DOHH2 (cell line): ENCODE results near the gene TMEM256.
A peak's percentile ranks its signal among the peaks of the same experiment; 100 is the strongest.

Experiments
- H3F3A ChIP-seq: fragments of 200-600 bp; sonication (generic), shearing (Covaris generic); 2 replicates; pipeline ENCODE4 v1.6.0; 2016; ENCODE audit warnings: antibody characterized with exemption, mild to moderate bottlenecking; ENCODE audit not compliant: control insufficient read depth, insufficient read depth
- H3K27ac ChIP-seq: fragments of 200-600 bp; sonication (generic); 2 replicates; pipeline ENCODE4 v1.5.1; 2014; ENCODE audit warnings: low read depth, mild to moderate bottlenecking, low read length, moderate library complexity
- H3K27me3 ChIP-seq: fragments of 200-600 bp; sonication (generic); 2 replicates; pipeline ENCODE4 v1.6.1; 2014; ENCODE audit warnings: mild to moderate bottlenecking, low read length, mixed read lengths; ENCODE audit not compliant: control insufficient read depth
- H3K36me3 ChIP-seq: fragments of 200-600 bp; sonication (generic); 2 replicates; pipeline ENCODE4 v1.6.1; 2014; ENCODE audit warnings: mild to moderate bottlenecking, low read length, moderate library complexity, mixed read lengths; ENCODE audit not compliant: control insufficient read depth
- H3K4me1 ChIP-seq: fragments of 200-600 bp; sonication (generic); 2 replicates; pipeline ENCODE4 v1.6.1; 2014; ENCODE audit warnings: mild to moderate bottlenecking, low read length, mixed read lengths; ENCODE audit not compliant: control insufficient read depth
- H3K4me2 ChIP-seq: fragments of 200-600 bp; sonication (generic); 2 replicates; pipeline ENCODE4 v1.6.0; 2014; ENCODE audit warnings: mild to moderate bottlenecking, low read length, moderate library complexity
- H3K4me3 ChIP-seq: fragments of 200-600 bp; sonication (generic); 2 replicates; pipeline ENCODE4 v1.5.1; 2014; ENCODE audit warnings: mild to moderate bottlenecking, low read length, mixed read lengths
- H3K79me2 ChIP-seq: fragments of 200-600 bp; sonication (generic); 2 replicates; pipeline ENCODE4 v1.6.1; 2014; ENCODE audit warnings: mild to moderate bottlenecking, low read length, mixed read lengths; ENCODE audit not compliant: control insufficient read depth
- H3K9me2 ChIP-seq: fragments of 200-600 bp; sonication (generic); replicated peaks from 2 replicates; pipeline ENCODE4 v1.6.1; 2014; ENCODE audit warnings: mild to moderate bottlenecking, low read length, mixed read lengths; ENCODE audit not compliant: control insufficient read depth
- H3K9me3 ChIP-seq: fragments of 200-600 bp; sonication (generic); 2 replicates; pipeline ENCODE4 v1.6.1; 2014; ENCODE audit warnings: antibody characterized with exemption, low read length, mixed read lengths; ENCODE audit not compliant: control insufficient read depth, insufficient read depth
- H4K20me1 ChIP-seq: fragments of 200-600 bp; sonication (generic); 2 replicates; pipeline ENCODE4 v1.6.0; 2014; ENCODE audit warnings: low read depth, mild to moderate bottlenecking, antibody characterized with exemption, low read length, moderate library complexity; ENCODE audit not compliant: control insufficient read depth, insufficient read depth
- EZH2phosphoT487 ChIP-seq: fragments of 200-600 bp; sonication (generic); IDR thresholded peaks from 2 replicates; pipeline ENCODE4 v1.6.1; 2017; ENCODE audit warnings: borderline replicate concordance, mild to moderate bottlenecking, antibody characterized with exemption, low read length, moderate library complexity, mixed read lengths
- TF ChIP-seq, protein P1 (sequence below): fragments of 200-600 bp; sonication (generic); IDR thresholded peaks from one replicate; pipeline ENCODE4 v1.5.1; 2014; ENCODE audit warnings: antibody characterized with exemption, mild to moderate bottlenecking, low read depth, low read length; ENCODE audit not compliant: poor library complexity, severe bottlenecking

Gene TMEM256

DNA sequence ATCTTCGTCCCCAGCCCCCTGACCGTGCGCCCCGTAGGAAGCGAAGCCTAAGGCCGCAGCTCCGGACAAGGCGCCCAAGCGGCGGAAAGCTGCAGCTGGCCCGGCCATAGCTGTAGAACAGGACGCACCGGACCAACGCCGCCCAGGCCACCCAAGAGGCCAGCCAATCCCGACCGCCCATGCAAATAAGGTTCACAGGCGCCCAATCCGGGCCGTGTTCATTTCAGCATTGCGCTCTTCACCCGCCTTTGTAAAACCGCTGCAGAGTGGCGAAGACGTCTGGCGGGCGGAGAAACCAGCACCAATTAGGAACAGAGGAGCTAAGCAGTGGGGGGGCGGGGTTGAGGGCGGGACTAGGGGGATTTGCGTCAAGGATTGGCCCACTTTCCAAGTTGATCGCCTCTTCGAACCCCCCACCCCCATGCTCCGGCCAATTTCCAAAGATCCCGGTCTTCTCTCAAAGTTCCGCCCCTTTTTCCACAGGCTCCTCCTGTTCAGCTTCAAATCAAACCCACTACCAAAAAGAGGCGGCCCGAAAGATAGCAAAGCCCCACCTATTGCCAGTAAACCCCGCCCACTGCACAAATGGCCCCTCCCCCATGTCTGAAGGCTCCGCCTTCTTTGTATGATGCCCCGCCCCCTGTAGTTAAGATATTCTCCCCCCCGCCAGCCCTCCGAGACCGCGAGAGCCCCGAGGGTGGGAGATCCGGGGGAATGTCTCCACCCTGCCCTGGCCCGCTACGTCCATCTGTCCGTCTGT, at the start of gene TMEM256:
TMEM256 (minus strand) TSS at position 121 of the 760 bp plus-strand sequence; CDS start at position 108, 13 bp downstream.
- Histone ChIP-seq H3K27ac (peak within 1 kb of the TSS; percentile 39; the same call in 1 of the 2 replicates), H3K4me2 (peak within 1 kb of the TSS; percentile 89), H3K9me2 (no peaks in the 10 kb centered on the region), H4K20me1 (no peaks in the 10 kb centered on the region), H3K4me3 (peak within 1 kb of the TSS; percentile 73), H3K36me3 (peaks cover 4% of the 10 kb centered on the region; the same call in 1 of the 2 replicates), H3K9me3 (no peaks in the 10 kb centered on the region), H3K4me1 (peaks cover 11% of the 10 kb centered on the region), H3K27me3 (no peaks in the 10 kb centered on the region), H3F3A (peaks cover 5% of the 10 kb centered on the region; the same call in 1 of the 2 replicates), H3K79me2 (peaks cover 9% of the 10 kb centered on the region)
- TF ChIP-seq, protein P1, sequence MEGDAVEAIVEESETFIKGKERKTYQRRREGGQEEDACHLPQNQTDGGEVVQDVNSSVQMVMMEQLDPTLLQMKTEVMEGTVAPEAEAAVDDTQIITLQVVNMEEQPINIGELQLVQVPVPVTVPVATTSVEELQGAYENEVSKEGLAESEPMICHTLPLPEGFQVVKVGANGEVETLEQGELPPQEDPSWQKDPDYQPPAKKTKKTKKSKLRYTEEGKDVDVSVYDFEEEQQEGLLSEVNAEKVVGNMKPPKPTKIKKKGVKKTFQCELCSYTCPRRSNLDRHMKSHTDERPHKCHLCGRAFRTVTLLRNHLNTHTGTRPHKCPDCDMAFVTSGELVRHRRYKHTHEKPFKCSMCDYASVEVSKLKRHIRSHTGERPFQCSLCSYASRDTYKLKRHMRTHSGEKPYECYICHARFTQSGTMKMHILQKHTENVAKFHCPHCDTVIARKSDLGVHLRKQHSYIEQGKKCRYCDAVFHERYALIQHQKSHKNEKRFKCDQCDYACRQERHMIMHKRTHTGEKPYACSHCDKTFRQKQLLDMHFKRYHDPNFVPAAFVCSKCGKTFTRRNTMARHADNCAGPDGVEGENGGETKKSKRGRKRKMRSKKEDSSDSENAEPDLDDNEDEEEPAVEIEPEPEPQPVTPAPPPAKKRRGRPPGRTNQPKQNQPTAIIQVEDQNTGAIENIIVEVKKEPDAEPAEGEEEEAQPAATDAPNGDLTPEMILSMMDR = no peak
- TF ChIP-seq EZH2phosphoT487 = no peak

DNA sequence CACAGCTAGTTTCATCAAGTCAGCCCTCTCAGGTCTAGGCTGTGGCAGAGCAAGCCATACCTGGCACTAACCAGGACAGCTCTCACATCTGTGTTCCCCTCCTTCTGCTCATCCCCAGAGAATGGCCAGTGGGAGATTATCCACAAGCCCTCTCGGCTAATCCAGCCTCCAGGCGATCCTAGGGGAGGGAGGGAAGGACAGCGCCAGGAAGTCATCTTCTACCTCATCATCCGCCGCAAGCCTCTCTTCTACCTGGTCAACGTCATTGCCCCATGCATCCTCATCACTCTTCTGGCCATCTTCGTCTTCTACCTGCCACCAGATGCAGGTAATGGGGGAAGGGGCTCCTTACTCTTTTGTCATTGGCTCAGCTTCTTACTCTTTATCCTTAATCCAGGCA, 44.6 kb upstream of the TMEM256 start:
- no peaks in the 10 kb centered on the region; the same call in 1 of the 2 replicates for H4K20me1 ChIP-seq
- no peaks in the 10 kb centered on the region for H3K36me3 ChIP-seq
- H3K4me1 ChIP-seq = peaks cover 14% of the 10 kb centered on the region
- no peaks in the 10 kb centered on the region for H3K9me3 ChIP-seq
- H3K4me2 ChIP-seq = no peak overlapping the region
- H3K9me2 ChIP-seq = no peaks in the 10 kb centered on the region
- H3K4me3 ChIP-seq = no peak overlapping the region
- TF ChIP-seq EZH2phosphoT487 = no peak
- TF ChIP-seq, protein P1 = no peak
- no peak overlapping the region for H3K27ac ChIP-seq
- no peaks in the 10 kb centered on the region for H3F3A ChIP-seq
- peaks cover 31% of the 10 kb centered on the region for H3K27me3 ChIP-seq
- no peaks in the 10 kb centered on the region for H3K79me2 ChIP-seq

DNA sequence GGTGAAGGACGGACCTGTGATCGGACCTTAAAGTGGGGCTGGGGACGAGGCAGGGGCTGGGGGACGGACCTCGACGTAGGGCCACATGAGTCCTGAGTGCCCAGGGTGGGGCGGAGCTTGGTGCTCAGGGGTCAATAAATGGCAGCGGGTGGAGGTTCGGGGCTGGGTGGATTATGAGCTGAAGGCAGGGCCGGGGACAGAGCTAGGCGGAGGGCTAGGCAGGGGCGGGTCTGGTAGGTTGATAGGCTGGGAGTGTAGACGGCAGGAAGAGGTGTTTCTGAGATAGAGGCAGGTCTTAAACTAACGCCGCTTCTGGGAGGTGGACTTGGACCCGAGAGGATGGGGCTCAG, 41.7 kb upstream of the TMEM256 start:
- Histone ChIP-seq H3K4me1 (peaks cover 18% of the 10 kb centered on the region), H3K79me2 (no peaks in the 10 kb centered on the region), H3K9me3 (no peaks in the 10 kb centered on the region), H3K4me2 (peak overlapping the region; percentile 53), H3K27me3 (peaks cover 46% of the 10 kb centered on the region), H3K9me2 (no peaks in the 10 kb centered on the region), H3K27ac (no peak overlapping the region), H4K20me1 (no peaks in the 10 kb centered on the region; the same call in 1 of the 2 replicates), H3K36me3 (no peaks in the 10 kb centered on the region), H3K4me3 (peak overlapping the region; percentile 35; the same call in 1 of the 2 replicates), H3F3A (no peaks in the 10 kb centered on the region)
- no peak; the same call in 1 of the 2 replicates for TF ChIP-seq EZH2phosphoT487
- TF ChIP-seq, protein P1 = no peak
